HepG2 (cell line): ENCODE measurements around the gene SMIM13. TPM values are rescaled to one million over a fixed set of nuclear protein-coding genes. Genes with fewer than 3 reads are reported as not detected.
A peak's percentile ranks its signal among the peaks of the same experiment; 100 is the strongest.

ENCODE experiments used
- ARNT2 ChIP-seq: sonication (generic); formaldehyde crosslinking; IDR thresholded peaks from 2 replicates; pipeline ENCODE4 v1.8.0; 2022; ENCODE audit warnings: mild to moderate bottlenecking, low read depth, missing genetic modification reagents, moderate library complexity
- GABPB1 ChIP-seq: IDR thresholded peaks from 2 replicates; pipeline ENCODE4 v1.6.1; 2016; ENCODE audit warnings: mild to moderate bottlenecking, missing genetic modification reagents, moderate library complexity, missing compliant biosample characterization
- PPARG ChIP-seq: conservative IDR thresholded peaks from 2 replicates; pipeline ENCODE4 v1.6.1; 2016; ENCODE audit warnings: missing biosample characterization, missing genetic modification reagents
- UBTF ChIP-seq: sonication (generic); formaldehyde crosslinking; IDR thresholded peaks from 2 replicates; pipeline ENCODE4 v1.4.0; 2020; ENCODE audit warnings: mild to moderate bottlenecking, missing genetic modification reagents
- ZHX2 ChIP-seq, 2 experiments: sonication (generic) in 1 of 2; formaldehyde crosslinking in 1 of 2; IDR thresholded peaks; 2 replicates each; pipeline versions ENCODE4 v1.6.1 to v1.9.0; 2014 to 2022; ENCODE audit warnings: antibody characterized with exemption in 1 of 2, borderline replicate concordance in 1 of 2, inconsistent platforms in 1 of 2, low read depth in 1 of 2, missing genetic modification reagents in 1 of 2
- ZNF207 ChIP-seq: fragments of 450-650 bp; IDR thresholded peaks from 2 replicates; pipeline ENCODE4 v1.6.1; 2016; ENCODE audit warnings: antibody characterized with exemption, borderline replicate concordance
- ZNF572 ChIP-seq: sonication (generic); formaldehyde crosslinking; IDR thresholded peaks from 2 replicates; pipeline ENCODE4 v1.5.1; 2020; ENCODE audit warnings: mild to moderate bottlenecking, missing genetic modification reagents
- ZNF709 ChIP-seq: sonication (generic); formaldehyde crosslinking; IDR thresholded peaks from 2 replicates; pipeline ENCODE4 v1.5.0; 2020; ENCODE audit warnings: mild to moderate bottlenecking, missing genetic modification reagents
- ZNF749 ChIP-seq: sonication (generic); formaldehyde crosslinking; IDR thresholded peaks from 2 replicates; pipeline ENCODE4 v1.8.0; 2022; ENCODE audit warnings: mild to moderate bottlenecking, missing genetic modification reagents, moderate library complexity, borderline replicate concordance
- ZSCAN31 ChIP-seq: sonication (generic); formaldehyde crosslinking; IDR thresholded peaks from 2 replicates; pipeline ENCODE4 v1.5.0; 2020; ENCODE audit warnings: low read depth, mild to moderate bottlenecking, missing genetic modification reagents
- polyA plus RNA-seq, 8 experiments: library from polyadenylated mRNA; depleted of rRNA in 3 of 8; stranded (reverse) in 7 of 8; unstranded in 1 of 8; fragments of >200 nt; fragmentation: Illumina TruSeq in 4 of 8; extraction: Trizol in 4 of 8; gene quantifications; 2 replicates each; pipeline versions ENCODE4 v1.2.1 to v1.2.3, GENCODE V29; 2011 to 2016; ENCODE audit warnings: low read depth in 4 of 8, missing spikeins in 1 of 8, mixed read lengths in 1 of 8; ENCODE audit not compliant: insufficient read depth in 1 of 8
- total RNA-seq, 5 experiments: library from RNA; depleted of rRNA; stranded (reverse); fragments of >200 nt; fragmentation: Illumina TruSeq; extraction: Trizol; gene quantifications; 2 replicates each; pipeline ENCODE4 v1.2.3, GENCODE V29; 2016; ENCODE audit warnings: low read depth in 1 of 5
- TF ChIP-seq, protein P1 (sequence below): sonication (generic); formaldehyde crosslinking; IDR thresholded peaks from 2 replicates; pipeline ENCODE4 v1.4.0; 2020; ENCODE audit warnings: missing genetic modification reagents
- TF ChIP-seq, protein P2 (sequence below): sonication (generic); formaldehyde crosslinking; IDR thresholded peaks from 2 replicates; pipeline ENCODE4 v1.8.0; 2022; ENCODE audit warnings: mild to moderate bottlenecking, missing genetic modification reagents

SMIM13 gene
- total and polyA plus RNA-seq, 2 of the 13 experiments (the other 11 are each of a cell fraction or from before 2014, with no cell fraction given): 2.7 to 10.2 TPM

- no peak for TF ChIP-seq ZHX2 (IDR thresholded peaks at IDR 0.05; ENCODE audit: low read depth)
- no peak; the same call in 1 of the 2 replicates for TF ChIP-seq ZHX2 (CRISPR knock-in tag; IDR thresholded peaks at IDR 0.05; ENCODE audit: borderline replicate concordance)
- TF ChIP-seq, protein P1, sequence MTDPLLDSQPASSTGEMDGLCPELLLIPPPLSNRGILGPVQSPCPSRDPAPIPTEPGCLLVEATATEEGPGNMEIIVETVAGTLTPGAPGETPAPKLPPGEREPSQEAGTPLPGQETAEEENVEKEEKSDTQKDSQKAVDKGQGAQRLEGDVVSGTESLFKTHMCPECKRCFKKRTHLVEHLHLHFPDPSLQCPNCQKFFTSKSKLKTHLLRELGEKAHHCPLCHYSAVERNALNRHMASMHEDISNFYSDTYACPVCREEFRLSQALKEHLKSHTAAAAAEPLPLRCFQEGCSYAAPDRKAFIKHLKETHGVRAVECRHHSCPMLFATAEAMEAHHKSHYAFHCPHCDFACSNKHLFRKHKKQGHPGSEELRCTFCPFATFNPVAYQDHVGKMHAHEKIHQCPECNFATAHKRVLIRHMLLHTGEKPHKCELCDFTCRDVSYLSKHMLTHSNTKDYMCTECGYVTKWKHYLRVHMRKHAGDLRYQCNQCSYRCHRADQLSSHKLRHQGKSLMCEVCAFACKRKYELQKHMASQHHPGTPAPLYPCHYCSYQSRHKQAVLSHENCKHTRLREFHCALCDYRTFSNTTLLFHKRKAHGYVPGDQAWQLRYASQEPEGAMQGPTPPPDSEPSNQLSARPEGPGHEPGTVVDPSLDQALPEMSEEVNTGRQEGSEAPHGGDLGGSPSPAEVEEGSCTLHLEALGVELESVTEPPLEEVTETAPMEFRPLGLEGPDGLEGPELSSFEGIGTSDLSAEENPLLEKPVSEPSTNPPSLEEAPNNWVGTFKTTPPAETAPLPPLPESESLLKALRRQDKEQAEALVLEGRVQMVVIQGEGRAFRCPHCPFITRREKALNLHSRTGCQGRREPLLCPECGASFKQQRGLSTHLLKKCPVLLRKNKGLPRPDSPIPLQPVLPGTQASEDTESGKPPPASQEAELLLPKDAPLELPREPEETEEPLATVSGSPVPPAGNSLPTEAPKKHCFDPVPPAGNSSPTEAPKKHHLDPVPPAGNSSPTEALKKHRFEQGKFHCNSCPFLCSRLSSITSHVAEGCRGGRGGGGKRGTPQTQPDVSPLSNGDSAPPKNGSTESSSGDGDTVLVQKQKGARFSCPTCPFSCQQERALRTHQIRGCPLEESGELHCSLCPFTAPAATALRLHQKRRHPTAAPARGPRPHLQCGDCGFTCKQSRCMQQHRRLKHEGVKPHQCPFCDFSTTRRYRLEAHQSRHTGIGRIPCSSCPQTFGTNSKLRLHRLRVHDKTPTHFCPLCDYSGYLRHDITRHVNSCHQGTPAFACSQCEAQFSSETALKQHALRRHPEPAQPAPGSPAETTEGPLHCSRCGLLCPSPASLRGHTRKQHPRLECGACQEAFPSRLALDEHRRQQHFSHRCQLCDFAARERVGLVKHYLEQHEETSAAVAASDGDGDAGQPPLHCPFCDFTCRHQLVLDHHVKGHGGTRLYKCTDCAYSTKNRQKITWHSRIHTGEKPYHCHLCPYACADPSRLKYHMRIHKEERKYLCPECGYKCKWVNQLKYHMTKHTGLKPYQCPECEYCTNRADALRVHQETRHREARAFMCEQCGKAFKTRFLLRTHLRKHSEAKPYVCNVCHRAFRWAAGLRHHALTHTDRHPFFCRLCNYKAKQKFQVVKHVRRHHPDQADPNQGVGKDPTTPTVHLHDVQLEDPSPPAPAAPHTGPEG: no peak
- TF ChIP-seq ZNF207: no peak
- no peak for TF ChIP-seq ZNF709 (CRISPR knock-in tag)
- no peak; the same call in 1 of the 2 replicates for TF ChIP-seq ARNT2
- no peak for TF ChIP-seq GABPB1 (CRISPR knock-in tag)
- TF ChIP-seq ZSCAN31 (CRISPR knock-in tag): 0 out of 2 replicates have a peak, but pooled peaks have one; percentile 66
- no peak for TF ChIP-seq ZNF749 (CRISPR knock-in tag)
- 0 out of 2 replicates have a peak, but pooled peaks have one; percentile 38 for TF ChIP-seq ZNF572 (CRISPR knock-in tag)
- TF ChIP-seq UBTF (CRISPR knock-in tag): no peak
- TF ChIP-seq PPARG (CRISPR knock-in tag): no peak; the same call in 1 of the 2 replicates
- TF ChIP-seq, protein P2, sequence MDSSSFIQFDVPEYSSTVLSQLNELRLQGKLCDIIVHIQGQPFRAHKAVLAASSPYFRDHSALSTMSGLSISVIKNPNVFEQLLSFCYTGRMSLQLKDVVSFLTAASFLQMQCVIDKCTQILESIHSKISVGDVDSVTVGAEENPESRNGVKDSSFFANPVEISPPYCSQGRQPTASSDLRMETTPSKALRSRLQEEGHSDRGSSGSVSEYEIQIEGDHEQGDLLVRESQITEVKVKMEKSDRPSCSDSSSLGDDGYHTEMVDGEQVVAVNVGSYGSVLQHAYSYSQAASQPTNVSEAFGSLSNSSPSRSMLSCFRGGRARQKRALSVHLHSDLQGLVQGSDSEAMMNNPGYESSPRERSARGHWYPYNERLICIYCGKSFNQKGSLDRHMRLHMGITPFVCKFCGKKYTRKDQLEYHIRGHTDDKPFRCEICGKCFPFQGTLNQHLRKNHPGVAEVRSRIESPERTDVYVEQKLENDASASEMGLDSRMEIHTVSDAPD: no peak
Observed at GRCh38 chr6:11093376-11093625, 333 bp upstream of the SMIM13 start (continued).
